Skeletal muscle tissue (tissue), 4 donors: Measurements from ENCODE around the gene ZNF530. TPM values are rescaled to one million over a fixed set of nuclear protein-coding genes. Genes with fewer than 3 reads are reported as not detected.

Experiments used
- H3K27ac ChIP-seq: one replicate; pipeline ENCODE4 v1.7.0; 2013; ENCODE audit warnings: mild to moderate bottlenecking, low read depth, low read length, inconsistent platforms
- H3K27me3 ChIP-seq, 3 donors: one replicate each; pipeline ENCODE4 v1.7.0; 2013; ENCODE audit warnings: low read length in 3 of 3; ENCODE audit not compliant: control insufficient read depth in 3 of 3, insufficient read depth in 3 of 3
- H3K36me3 ChIP-seq, 3 donors: one replicate each; pipeline ENCODE4 v1.7.0; 2013; ENCODE audit warnings: low read length in 3 of 3; ENCODE audit not compliant: control insufficient read depth in 3 of 3, insufficient read depth in 3 of 3
- H3K4me1 ChIP-seq, 3 donors: one replicate each; pipeline ENCODE4 v1.7.0; 2013; ENCODE audit warnings: low read length in 3 of 3, mild to moderate bottlenecking in 3 of 3; ENCODE audit not compliant: control insufficient read depth in 3 of 3, insufficient read depth in 3 of 3
- H3K4me3 ChIP-seq, 3 donors: one replicate each; pipeline ENCODE4 v1.7.0; 2013; ENCODE audit warnings: low read length in 3 of 3
- H3K9ac ChIP-seq, 3 donors: one replicate each; pipeline ENCODE4 v1.7.0; 2013; ENCODE audit warnings: low read length in 3 of 3, mild to moderate bottlenecking in 3 of 3, moderate library complexity in 2 of 3, low read depth in 1 of 3
- H3K9me3 ChIP-seq, 3 donors: one replicate each; pipeline ENCODE4 v1.7.0; 2013; ENCODE audit warnings: low read length in 3 of 3; ENCODE audit not compliant: control insufficient read depth in 3 of 3
- total RNA-seq: library from RNA; depleted of rRNA; stranded (reverse); fragments of >200 nt; gene quantifications from one replicate; pipeline ENCODE4 v1.2.3, GENCODE V29; 2014
- donor health status: Osteomylitis.

The ZNF530 gene
- total RNA-seq, 1 donor from 2014 or later: 6.8 TPM

- no peak overlapping the region for H3K27ac ChIP-seq
- no peaks in the 10 kb centered on the region for H3K4me1 ChIP-seq
- no peak overlapping the region for H3K9ac ChIP-seq
- peak overlapping the region in 1 of 3 donors; percentile 46 for H3K4me3 ChIP-seq
- H3K27me3 ChIP-seq: no peaks in the 10 kb centered on the region
- peaks cover 55 to 78% (median 59%) of the 10 kb centered on the region in 3 donors for H3K9me3 ChIP-seq
- H3K36me3 ChIP-seq: peaks cover 44 to 52% (median 46%) of the 10 kb centered on the region in 3 donors
Observed at GRCh38 chr19:57570707-57571106, 29.0 kb upstream of the ZNF530 start.

- H3K36me3 ChIP-seq: peaks cover 58 to 64% (median 61%) of the 10 kb centered on the region in 3 donors
- H3K27ac ChIP-seq: no peak overlapping the region
- peaks cover 0 to 5% (median 2%) of the 10 kb centered on the region in 3 donors for H3K4me1 ChIP-seq
- H3K9me3 ChIP-seq: peaks cover 44 to 70% (median 57%) of the 10 kb centered on the region in 3 donors
- H3K4me3 ChIP-seq: peak overlapping the region in 1 of 3 donors; percentile 62
- no peaks in the 10 kb centered on the region for H3K27me3 ChIP-seq
- H3K9ac ChIP-seq: no peak overlapping the region
Observed at GRCh38 chr19:57572415-57572947, 27.2 kb upstream of the ZNF530 start.

- Histone ChIP-seq H3K27ac (no peak overlapping the region), H3K4me3 (peak overlapping the region in 2 of 3 donors; percentile 18 to 33), H3K4me1 (peaks cover 7 to 16% (median 14%) of the 10 kb centered on the region in 3 donors), H3K9me3 (peaks cover 31 to 47% (median 37%) of the 10 kb centered on the region in 3 donors), H3K27me3 (no peaks in the 10 kb centered on the region), H3K9ac (no peak overlapping the region), H3K36me3 (peaks cover 49 to 62% (median 53%) of the 10 kb centered on the region in 3 donors)
Observed at GRCh38 chr19:57576661-57577060, 23.0 kb upstream of the ZNF530 start.

- peaks cover 10 to 23% (median 21%) of the 10 kb centered on the region in 3 donors for H3K4me1 ChIP-seq
- H3K9me3 ChIP-seq: peaks cover 18 to 28% (median 26%) of the 10 kb centered on the region in 3 donors
- H3K9ac ChIP-seq: peak within 1 kb of the TSS; percentile 74 to 94 (median 88)
- H3K27ac ChIP-seq: peak within 1 kb of the TSS; percentile 61
- H3K27me3 ChIP-seq: no peaks in the 10 kb centered on the region
- peaks cover 31 to 42% (median 33%) of the 10 kb centered on the region in 3 donors for H3K36me3 ChIP-seq
- peak within 1 kb of the TSS; percentile 86 to 92 (median 90) for H3K4me3 ChIP-seq
Observed at GRCh38 chr19:57578487-57579205, 21.0 kb upstream of the ZNF530 start, which contains the start of gene ZNF416. Gene ZNF416, minus strand, starts transcription at chr19:57578911. Its CDS starts 207 bp downstream, at chr19:57578704.

- Histone ChIP-seq H3K4me1 (peaks cover 15 to 26% (median 22%) of the 10 kb centered on the region in 3 donors), H3K9me3 (peaks cover 6 to 15% (median 13%) of the 10 kb centered on the region in 3 donors), H3K36me3 (peaks cover 8 to 16% (median 10%) of the 10 kb centered on the region in 3 donors), H3K9ac (peak overlapping the region in 2 of 3 donors; percentile 52 to 81), H3K27me3 (no peaks in the 10 kb centered on the region), H3K4me3 (peak overlapping the region; percentile 82 to 95 (median 93)), H3K27ac (no peak overlapping the region)
Observed at GRCh38 chr19:57583104-57583520, 16.6 kb upstream of the ZNF530 start.

- peaks cover 13 to 22% (median 20%) of the 10 kb centered on the region in 3 donors for H3K4me1 ChIP-seq
- peak within 1 kb of the TSS; percentile 82 to 95 (median 93) for H3K4me3 ChIP-seq
- H3K9ac ChIP-seq: peak within 1 kb of the TSS; percentile 74 to 87 (median 82)
- H3K36me3 ChIP-seq: peaks cover 15 to 23% (median 17%) of the 10 kb centered on the region in 3 donors
- no peaks in the 10 kb centered on the region for H3K27me3 ChIP-seq
- H3K9me3 ChIP-seq: peaks cover 6 to 21% (median 18%) of the 10 kb centered on the region in 3 donors
- peak within 1 kb of the TSS; percentile 38 for H3K27ac ChIP-seq
Observed at GRCh38 chr19:57583521-57584416, 15.9 kb upstream of the ZNF530 start, which contains the start of gene ZIK1. Gene ZIK1, plus strand, starts transcription at chr19:57584145. Its CDS starts 212 bp downstream, at chr19:57584357.

GRCh38 chr19:57587529-57587928 is 12.2 kb upstream of the ZNF530 start:
- peaks cover 45 to 52% (median 45%) of the 10 kb centered on the region in 3 donors for H3K36me3 ChIP-seq
- H3K9ac ChIP-seq: no peak overlapping the region
- H3K4me1 ChIP-seq: peaks cover 13 to 22% (median 17%) of the 10 kb centered on the region in 3 donors
- peak overlapping the region in 1 of 3 donors; percentile 41 for H3K4me3 ChIP-seq
- H3K27ac ChIP-seq: no peak overlapping the region
- H3K27me3 ChIP-seq: no peaks in the 10 kb centered on the region
- H3K9me3 ChIP-seq: peaks cover 23 to 56% (median 41%) of the 10 kb centered on the region in 3 donors

- Histone ChIP-seq H3K9me3 (peaks cover 0 to 10% (median 10%) of the 10 kb centered on the region in 3 donors), H3K27me3 (no peaks in the 10 kb centered on the region), H3K27ac (no peak overlapping the region), H3K4me1 (peaks cover 8 to 13% (median 9%) of the 10 kb centered on the region in 3 donors), H3K36me3 (peaks cover 4 to 11% (median 8%) of the 10 kb centered on the region in 3 donors), H3K9ac (peak overlapping the region in 1 of 3 donors; percentile 86), H3K4me3 (peak overlapping the region; percentile 70 to 93 (median 86))
Observed at GRCh38 chr19:57599377-57599760, 316 bp upstream of the ZNF530 start.

GRCh38 chr19:57606931-57607330 is 7.2 kb downstream of the ZNF530 start:
- H3K4me3 ChIP-seq: no peak overlapping the region
- no peak overlapping the region for H3K27ac ChIP-seq
- H3K36me3 ChIP-seq: peaks cover 26 to 37% (median 34%) of the 10 kb centered on the region in 3 donors
- no peaks in the 10 kb centered on the region for H3K27me3 ChIP-seq
- no peak overlapping the region for H3K9ac ChIP-seq
- peaks cover 0 to 39% (median 12%) of the 10 kb centered on the region in 3 donors for H3K9me3 ChIP-seq
- H3K4me1 ChIP-seq: no peaks in the 10 kb centered on the region
